Measurements from ENCODE around the gene ARID1B. TPM values are rescaled to one million over a fixed set of nuclear protein-coding genes. Genes with fewer than 3 reads are reported as not detected.
A peak's percentile ranks its signal among the peaks of the same experiment; 100 is the strongest.

The ARID1B gene
- total and polyA plus RNA-seq, 9 of the 15 experiments (the other 6 are each of a cell fraction or from before 2014, with no cell fraction given), result 12.5 to 50.5 (median 25.8) TPM

DNA sequence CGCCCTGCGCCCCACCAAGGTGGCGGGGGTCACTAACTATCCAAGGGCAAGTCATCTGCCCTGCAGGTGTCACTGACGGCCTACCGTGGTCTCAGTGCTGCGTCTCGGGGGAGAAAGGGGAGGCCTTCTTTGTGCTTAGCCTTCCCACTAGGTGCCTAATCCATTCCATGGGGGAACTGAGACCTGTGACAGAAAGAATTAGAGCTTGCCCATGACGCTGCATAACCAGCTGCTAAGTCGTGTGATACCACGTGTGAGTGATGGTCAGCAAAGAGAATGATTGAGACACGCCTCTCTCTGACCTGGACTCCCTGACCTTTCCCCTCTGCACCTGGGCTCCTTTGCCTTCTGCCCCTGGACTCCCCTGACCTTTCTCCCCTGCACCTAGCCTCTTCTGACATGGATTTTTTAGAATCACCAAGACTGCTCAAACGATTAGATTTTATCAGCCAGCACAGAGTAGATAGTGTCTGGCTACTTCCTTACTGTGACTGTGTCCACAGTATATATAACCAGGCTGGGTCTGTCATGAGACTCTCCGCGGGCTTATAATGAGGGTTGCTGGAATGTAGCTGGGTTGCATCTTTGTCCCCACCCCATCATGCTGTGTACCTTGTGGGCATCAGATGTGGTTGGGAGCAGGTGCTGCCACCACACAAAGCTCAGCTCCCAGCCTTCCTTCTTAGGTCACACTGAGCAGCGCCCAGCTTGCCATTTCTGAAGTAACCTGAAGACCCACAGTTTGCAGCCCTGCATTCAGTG is 405.5 kb downstream of the ARID1B start (continued):
- no peak for TF ChIP-seq COPS2 (conservative IDR thresholded peaks at IDR 0.05)
- no peak for TF ChIP-seq NFE2L1 (tag; IDR thresholded peaks at IDR 0.05; ENCODE audit: borderline replicate concordance, low read depth)
- TF ChIP-seq, protein P1, sequence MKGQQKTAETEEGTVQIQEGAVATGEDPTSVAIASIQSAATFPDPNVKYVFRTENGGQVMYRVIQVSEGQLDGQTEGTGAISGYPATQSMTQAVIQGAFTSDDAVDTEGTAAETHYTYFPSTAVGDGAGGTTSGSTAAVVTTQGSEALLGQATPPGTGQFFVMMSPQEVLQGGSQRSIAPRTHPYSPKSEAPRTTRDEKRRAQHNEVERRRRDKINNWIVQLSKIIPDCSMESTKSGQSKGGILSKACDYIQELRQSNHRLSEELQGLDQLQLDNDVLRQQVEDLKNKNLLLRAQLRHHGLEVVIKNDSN (CRISPR knock-in tag; IDR thresholded peaks at IDR 0.05), result peak; percentile 26; the same call in 1 of the 2 replicates
- TF ChIP-seq GATAD2A (IDR thresholded peaks at IDR 0.05), result no peak
- TF ChIP-seq NFE2 (IDR thresholded peaks at IDR 0.05; ENCODE audit: low read depth), result peak; percentile 21; the same call in 1 of the 2 replicates
- peak; percentile 9; the same call in 1 of the 2 replicates for TF ChIP-seq C11orf30 (IDR thresholded peaks at IDR 0.05; ENCODE audit: low read depth)
- TF ChIP-seq MTF1 (CRISPR knock-in tag; IDR thresholded peaks at IDR 0.05; ENCODE audit: borderline replicate concordance), result no peak
- no peak for TF ChIP-seq CBX3 (IDR thresholded peaks at IDR 0.05; ENCODE audit: borderline replicate concordance in 1 of 2, low read length in 2 of 2)
- no peak for TF ChIP-seq ZNF589 (CRISPR knock-in tag; IDR thresholded peaks at IDR 0.05; ENCODE audit: low read depth)
